Stimulated activated CD8-positive, alpha-beta memory T cell treated with anti-CD3 and anti-CD28 coated beads, Interleukin-4, amount 100 ng/mL, for 24 hours (primary cell): Measurements from ENCODE around the gene HELT.
"Not testable (repeated sequence)": the region's sequence is repeated elsewhere in the genome, so short reads cannot be mapped to it uniquely, and the experiment has no call there.

Source experiments
- DNase-seq: peaks from one replicate; pipeline ENCODE4 v3.0.0-alpha.2; 2020; ENCODE audit warnings: low read depth

HELT gene

DNA sequence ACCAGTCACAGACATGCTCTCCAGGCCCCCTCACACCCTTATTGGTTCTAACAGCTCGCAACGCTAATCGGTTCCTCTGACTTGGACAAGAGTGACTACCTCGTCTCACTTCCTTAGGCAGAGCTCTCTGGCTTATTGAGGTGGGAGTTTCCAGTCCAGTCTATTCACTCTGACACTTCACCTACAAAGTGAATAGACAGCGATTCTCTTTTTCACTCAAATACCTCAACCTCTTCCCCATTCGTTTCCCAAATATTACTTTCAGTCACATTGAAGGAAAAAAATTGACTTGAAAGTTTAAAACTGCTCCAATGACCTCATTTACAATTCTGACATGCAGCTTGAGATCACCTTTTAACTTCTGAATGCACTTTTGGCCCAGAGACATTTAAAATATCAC is 17.7 kb downstream of the HELT start:
- DNase-seq, result no peak

DNA sequence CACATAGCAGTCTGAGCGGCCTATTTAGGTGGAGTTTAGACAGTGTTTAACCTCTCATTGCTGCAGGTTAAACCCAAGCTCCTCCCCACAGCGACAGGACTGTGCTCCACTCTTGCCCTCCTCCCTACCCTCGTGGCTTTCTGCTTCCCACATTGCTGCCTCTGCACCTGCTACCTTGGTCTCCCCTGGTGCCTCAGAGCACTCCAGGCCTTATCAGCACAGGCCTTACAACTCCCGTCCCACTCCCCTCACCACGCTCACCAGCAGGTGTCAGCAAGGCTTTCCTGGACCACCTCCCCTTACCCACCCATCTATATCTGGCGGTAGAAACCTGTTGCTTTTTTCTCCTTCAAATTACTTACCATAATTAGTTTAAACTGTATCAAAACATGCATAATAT is 18.6 kb downstream of the HELT start:
- no peak for DNase-seq

DNA sequence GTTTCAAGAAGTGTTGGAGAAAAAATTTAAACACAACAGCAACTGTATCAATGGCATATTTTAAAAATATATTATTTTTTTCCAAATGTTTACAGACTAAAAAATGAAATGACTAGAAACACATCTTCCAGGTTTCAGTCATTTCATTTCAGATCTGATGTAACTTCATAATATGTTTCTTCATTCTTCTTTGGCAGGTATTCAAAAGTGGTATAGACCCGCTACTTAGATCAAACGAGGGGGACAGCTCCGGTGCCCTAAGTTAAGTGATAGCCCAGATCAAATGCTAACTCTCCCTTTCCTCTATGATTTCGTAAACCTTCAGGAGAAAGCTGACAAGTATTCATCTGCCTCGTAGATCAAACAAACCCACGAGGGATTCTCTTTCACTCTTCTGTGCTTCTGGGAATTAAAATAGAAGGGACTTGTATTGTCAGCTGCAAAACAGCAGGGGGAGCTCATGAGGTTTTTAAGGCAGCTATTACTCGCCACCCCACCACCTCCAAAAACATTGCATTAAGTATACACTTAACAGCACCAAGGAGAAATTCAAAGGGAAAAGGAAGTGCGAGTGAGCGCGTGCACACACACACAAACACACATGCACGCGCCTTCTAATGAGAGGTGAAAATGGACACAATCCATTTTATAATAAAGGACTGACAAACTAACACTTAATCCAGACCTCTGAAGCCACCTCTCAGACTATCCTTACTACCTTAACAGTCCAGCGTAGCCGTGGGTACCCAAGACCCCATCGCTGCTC is 21.4 kb downstream of the HELT start:
- DNase-seq, result no peak

DNA sequence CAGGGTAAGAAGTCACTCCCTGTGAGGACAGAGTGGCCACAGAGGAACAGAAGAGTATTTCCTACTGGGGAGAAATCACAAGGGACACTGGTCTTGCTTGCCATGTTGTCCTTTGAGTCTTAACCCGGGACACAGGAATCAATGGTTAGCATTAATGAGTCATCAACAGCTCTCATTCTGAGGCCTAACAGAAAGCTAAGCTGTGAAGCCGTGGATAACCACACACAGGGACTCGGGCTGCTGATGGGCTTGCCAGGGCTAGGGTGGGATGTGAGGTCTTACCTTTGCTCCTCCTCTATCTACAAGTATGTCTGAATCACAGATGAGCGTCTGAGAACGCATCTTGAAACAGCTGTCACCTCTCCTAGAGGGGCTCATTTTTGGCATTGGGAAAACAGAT is 22.2 kb downstream of the HELT start:
- no peak for DNase-seq

DNA sequence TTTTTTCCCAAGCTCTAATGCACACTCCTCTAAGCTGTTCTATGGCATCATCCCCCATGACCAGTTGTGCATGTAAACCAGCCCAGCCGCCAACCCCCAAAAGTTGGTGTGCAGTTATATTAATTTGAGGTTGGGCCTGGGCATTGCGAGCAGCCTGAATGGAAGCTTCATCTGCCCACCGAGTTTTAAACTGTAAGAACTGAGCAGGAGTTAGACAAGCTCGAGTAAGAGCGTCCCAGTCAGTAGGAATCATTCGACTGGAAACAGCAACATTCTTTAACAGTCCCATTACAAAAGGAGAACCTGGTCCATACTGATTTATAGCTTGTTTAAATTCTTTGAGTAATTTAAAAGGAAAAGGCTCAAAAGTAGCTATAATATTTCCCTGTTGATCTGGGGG is 32.0 kb downstream of the HELT start:
- not testable (repeated sequence) for DNase-seq

DNA sequence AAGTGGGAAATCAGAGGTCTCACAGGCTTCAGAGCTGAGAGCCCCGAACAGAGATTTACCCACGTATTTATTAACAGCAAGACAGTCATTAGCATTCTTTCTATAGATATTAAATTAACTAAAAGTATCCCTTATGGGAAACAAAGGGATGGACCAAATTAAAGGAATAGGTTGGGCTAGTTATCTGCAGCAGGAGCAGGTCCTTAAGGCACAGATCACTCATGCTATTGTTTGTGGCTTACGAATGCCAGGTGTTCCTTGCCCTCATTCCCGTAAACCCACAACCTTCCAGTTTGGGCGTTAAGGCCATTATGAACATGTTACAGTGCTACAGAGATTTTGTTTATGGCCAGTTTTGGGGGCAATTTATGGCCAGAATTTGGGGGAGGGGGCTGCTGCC is 33.0 kb downstream of the HELT start:
- DNase-seq, result not testable (repeated sequence)

DNA sequence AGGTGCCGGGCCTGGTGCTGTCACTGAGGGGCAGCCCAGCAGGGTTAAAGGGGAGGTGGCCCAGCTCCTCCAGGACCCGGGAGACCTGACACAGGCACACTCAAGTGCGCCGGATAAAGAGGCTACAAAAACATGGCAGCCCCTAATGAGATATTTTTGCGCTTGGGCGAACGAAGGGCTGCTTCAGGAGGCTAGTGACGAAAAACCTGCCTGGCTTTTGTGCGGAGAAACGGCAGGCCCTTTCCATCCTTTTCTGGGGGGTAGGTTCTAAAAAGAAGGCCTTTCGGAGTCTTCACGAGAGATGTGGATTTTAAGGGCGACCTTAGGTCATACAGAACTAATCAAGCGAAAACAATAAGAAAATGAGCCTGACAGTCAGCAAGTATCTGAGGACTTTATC is 35.5 kb downstream of the HELT start:
- no peak for DNase-seq

DNA sequence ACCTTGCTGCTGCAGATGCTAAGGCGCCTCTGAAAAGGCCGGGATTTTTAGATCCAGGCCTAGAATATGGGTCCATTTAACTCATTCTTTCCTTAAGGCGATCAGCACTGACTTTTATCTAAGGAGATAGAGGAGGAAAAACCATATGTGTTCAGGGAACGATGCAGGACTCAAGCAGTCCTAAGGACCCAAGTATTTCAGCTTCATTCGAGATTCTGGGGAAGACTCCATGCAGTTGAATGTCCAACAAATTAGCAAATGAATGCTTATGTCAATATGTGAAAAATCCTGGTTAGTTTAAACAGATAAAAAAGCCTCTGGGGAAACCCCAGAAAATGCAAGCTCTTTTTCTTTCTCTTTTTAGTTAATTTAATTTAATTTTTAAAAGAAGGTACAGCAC is 36.0 kb downstream of the HELT start:
- DNase-seq, result no peak

DNA sequence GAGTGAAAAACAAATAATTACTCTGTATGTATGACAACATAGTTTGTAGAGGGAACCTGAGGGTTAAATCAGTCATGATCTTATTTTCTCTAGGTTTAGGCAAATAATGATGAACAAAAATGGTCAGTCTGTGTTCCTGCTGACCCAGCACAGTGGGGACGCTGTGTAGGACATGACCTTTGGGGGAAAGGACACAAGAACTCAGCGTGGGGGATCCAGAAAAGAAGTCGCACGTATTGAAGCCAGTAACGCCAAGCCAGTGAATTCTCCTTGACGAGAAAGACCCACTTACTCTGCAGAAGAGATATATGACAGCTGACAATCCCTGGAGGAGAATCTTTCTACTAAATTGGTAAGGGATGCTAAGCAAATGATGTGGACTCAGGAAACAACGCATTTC is 36.6 kb downstream of the HELT start:
- no peak for DNase-seq

DNA sequence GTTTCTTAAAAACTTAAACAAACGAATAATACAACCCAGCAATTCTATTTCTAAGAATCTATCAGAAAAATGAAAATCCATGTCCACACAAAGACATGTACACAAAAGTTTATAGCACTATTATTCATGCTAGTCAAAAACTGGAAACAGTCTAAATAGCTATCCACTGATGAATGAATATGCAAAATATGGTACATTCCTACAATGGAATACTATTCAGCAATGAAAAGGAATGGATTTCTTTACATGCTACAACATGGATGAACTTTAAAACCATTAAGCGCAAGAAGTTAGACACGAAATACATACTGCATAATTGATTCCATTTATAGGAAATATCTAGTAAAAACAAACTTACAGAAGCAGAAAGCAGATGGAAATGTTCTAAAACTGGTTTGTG is 43.3 kb downstream of the HELT start:
- no peak for DNase-seq

DNA sequence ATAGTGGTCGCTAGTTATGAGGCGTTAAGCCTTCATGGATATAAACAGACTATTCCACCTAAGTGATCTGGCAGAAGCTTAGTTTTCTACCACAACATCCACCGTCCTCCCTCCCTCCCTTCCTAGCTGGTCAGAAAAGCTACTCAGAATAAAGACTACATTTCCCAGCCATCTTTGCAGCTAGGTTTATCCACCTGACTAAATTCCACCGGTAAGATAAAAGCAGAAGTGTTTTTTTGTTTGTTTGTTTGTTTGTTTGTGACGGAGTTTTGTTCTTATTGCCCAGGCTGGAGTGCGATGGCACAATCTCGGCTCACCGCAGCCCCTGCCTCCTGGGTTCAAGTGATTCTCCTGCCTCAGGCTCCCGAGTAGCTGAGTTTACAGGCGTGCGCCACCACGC is 44.3 kb downstream of the HELT start:
- DNase-seq, result no peak

DNA sequence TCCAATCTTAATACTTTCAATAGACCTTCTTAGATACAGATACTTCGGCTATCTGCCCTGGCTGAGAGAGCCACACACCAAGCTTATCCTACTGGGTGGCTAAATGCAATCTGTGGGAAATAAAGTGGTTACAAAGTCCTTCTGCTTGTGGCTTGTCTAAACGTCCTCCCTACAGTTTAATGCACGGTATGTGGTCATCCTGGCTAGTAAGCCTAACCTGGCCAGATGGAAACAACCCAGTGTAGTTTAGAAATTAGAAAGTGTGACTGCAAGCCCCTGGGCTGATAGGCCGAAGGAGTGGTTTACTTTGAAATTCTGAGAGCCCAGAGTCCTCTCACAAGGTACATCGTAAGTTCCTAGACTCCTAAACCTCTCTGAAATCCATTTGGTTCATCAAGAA is 47.9 kb downstream of the HELT start:
- no peak for DNase-seq

DNA sequence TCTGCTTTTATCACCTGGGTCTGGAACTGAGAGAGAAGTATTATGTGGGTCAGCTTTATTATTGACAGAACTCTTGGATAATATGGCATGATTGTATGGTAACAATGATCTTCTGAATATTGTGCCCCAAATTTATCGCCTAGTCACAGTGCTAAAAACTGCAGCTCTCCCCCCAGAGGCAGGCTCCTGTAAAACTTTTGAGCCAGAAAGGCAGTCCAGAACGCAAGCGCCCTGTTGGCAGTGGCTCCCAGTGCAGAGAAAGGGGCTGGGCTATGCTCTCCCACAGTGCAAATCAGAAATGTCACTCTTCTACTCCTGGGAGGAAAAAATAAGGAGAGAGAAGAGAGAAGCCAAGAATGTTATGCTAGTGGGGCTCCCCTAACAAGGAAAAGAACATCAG is 50.5 kb downstream of the HELT start:
- DNase-seq, result no peak
